HFF-Myc (cell line): ENCODE measurements around the gene SH2D3A.

Experiments used
- DNase-seq: peaks from one replicate; pipeline ENCODE4 v3.0.0-alpha.2; 2011; ENCODE audit warnings: low read depth; ENCODE audit errors: extremely low read depth
- H3K4me3 ChIP-seq: replicated peaks from 2 replicates; pipeline ENCODE4 v1.5.1; 2011; ENCODE audit warnings: low read depth, mild to moderate bottlenecking, control low read depth, low read length
- TF ChIP-seq, protein P1 (sequence below): IDR thresholded peaks from 2 replicates; pipeline ENCODE4 v1.5.1; 2012; ENCODE audit warnings: mild to moderate bottlenecking, low read depth, low read length, control low read depth; ENCODE audit errors: missing control alignments

SH2D3A gene

DNA sequence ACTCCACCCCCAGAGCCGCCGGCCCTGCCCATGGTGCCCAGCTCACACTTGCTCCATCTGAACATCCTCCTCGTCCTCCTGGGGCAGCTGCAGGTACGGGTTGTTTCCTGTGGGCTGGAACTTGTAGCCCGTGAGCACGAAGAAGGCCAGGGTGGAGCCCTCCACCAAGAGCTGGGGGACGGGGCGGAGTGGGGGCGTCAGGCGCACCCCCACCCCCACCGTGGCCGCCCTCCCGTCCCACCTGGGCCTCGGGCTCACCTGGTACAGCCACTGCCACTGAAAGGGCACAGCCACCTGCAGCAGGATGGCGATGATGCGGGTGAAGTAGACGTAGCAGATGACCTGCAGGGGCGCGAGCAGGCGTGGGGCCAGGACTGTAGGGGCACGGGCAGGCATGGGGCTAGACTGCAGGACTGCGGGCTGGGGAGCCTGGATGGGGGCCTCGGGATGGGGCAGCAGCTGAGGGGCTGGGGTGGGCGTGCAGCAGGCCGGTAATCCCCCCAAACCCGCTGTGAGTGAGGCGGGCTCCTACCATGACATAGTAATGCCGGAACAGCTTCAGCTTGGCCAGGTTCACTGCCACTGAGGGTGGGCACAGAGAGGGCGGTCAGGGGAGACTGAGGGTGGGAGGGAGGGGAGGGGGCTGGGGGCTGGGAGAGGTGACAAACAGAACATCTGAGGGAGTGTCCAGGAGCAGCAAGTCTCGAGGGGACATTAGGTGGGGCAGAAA lies 36.1 kb downstream of the SH2D3A start:
- TF ChIP-seq, protein P1, sequence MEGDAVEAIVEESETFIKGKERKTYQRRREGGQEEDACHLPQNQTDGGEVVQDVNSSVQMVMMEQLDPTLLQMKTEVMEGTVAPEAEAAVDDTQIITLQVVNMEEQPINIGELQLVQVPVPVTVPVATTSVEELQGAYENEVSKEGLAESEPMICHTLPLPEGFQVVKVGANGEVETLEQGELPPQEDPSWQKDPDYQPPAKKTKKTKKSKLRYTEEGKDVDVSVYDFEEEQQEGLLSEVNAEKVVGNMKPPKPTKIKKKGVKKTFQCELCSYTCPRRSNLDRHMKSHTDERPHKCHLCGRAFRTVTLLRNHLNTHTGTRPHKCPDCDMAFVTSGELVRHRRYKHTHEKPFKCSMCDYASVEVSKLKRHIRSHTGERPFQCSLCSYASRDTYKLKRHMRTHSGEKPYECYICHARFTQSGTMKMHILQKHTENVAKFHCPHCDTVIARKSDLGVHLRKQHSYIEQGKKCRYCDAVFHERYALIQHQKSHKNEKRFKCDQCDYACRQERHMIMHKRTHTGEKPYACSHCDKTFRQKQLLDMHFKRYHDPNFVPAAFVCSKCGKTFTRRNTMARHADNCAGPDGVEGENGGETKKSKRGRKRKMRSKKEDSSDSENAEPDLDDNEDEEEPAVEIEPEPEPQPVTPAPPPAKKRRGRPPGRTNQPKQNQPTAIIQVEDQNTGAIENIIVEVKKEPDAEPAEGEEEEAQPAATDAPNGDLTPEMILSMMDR, result no peak
- H3K4me3 ChIP-seq, result no peak overlapping the region
- no peak for DNase-seq

DNA sequence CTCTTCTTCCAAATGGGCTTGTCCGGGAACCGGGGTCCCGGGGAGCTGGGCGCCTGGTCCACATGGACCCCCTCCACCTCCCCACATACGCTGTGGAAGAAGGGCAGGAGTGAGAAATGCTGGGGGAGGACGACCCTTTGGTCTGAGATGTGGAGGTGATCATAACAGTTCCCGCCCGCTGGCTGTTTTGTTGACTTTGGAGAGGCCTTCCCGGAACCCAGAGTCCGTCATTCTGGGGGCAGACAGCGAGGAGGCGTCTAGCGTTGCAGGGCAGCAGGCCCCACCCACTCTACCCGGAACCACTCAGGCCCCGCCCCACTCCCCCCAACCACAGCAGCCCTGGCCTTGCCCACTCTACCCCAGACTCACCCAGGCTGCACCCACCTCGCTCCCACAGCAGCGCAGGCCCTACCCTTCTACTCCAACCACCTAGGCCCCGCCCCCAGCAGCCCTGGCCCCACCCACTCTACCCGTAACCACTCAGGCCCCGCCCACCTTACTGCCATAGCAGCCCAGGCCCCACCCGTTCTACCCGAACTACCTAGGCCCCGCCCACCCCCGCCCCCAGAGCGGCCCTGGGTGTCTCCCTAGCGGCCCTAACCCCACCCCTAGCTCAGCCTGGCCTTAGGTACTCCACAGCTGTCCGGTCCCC lies 37.0 kb downstream of the SH2D3A start:
- DNase-seq, result no peak
- TF ChIP-seq, protein P1, result no peak

DNA sequence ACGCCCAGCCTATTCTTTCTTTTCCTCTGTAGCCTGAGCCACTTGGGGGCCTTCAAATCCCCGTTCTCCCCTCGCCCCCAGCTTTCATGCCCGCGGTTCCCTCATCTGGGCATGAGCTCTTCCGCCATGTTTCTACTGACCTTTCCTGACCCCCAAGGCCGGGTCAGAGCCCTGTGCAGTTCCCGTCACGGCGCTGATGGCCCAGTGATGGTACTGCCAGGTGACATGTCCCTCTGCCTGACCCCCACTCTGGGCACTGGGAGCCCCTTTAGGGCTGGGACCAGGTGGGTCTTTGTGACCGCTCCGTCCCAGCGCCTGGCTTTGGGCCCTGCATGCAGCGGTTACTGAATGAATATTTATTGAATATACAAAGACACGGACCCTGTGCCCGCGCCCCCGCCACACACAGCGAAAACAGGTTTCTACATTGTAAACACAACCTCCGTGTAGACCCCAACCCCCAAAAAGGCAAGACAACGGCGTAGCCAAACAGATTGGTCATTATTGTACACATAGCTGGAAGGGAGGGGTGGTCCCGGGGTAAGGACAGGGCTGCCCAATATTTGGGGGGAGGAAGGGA lies 37.6 kb downstream of the SH2D3A start:
- DNase-seq, result no peak
- no peak overlapping the region for H3K4me3 ChIP-seq
- TF ChIP-seq, protein P1, result no peak

More for the DNA sequence above, 37.0 kb downstream of the SH2D3A start:
- no peak overlapping the region for H3K4me3 ChIP-seq

DNA sequence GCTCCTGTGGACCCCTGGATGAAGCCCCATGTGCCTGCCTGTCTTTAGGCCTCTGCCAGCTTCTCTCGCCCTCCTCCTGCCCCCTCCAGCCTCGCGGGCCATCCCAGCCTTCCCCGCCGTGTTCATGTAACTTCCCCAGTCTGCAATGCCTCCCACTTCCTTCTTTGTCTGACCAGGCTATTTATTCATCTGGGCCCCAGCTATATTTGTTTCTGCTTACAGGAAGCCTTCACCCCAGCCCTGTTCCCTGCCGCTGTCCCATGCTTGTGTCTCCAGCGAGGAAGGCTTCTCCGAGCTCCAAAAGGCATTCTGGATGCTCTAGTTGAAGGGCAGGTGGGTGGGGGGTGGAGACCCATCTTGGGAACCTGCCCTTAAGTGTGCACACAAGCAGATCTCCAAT lies 38.9 kb downstream of the SH2D3A start:
- DNase-seq, result no peak
- TF ChIP-seq, protein P1, result no peak
- H3K4me3 ChIP-seq, result no peak overlapping the region

DNA sequence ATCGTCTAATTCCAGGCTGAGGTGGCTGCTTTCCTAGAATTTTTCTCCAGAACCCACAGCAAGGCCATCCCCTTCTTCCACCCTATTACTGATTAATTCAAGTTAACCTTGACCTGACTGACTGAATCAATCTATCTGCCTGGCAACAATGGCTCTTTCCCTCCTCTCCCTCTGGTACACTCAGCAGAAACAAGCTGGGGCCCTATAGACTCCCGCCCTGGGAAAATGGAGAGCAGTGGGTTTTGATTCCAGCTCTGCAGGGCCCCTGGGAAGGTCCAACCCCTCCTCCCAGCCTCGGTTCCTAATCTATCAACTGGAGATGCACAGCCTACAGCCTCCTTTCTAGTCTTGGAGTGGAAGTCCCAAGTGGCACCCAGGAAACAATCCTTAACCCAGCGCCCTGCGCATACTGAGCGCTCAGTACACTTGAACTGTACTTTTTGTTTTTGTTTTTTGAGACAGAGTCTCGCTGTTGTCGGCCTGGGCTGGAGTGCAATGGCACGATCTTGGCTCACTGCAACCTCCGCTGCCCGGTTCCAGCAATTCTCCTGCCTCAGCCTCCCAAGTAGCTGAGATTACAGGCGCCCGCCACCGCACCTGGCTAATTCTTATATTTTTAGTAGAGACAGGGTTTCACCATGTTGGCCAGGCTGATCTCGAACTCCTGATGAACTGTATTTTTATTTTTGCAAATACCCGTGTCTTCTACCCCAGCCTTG lies 41.6 kb downstream of the SH2D3A start:
- TF ChIP-seq, protein P1, result no peak
- no peak for DNase-seq
- no peak overlapping the region for H3K4me3 ChIP-seq

DNA sequence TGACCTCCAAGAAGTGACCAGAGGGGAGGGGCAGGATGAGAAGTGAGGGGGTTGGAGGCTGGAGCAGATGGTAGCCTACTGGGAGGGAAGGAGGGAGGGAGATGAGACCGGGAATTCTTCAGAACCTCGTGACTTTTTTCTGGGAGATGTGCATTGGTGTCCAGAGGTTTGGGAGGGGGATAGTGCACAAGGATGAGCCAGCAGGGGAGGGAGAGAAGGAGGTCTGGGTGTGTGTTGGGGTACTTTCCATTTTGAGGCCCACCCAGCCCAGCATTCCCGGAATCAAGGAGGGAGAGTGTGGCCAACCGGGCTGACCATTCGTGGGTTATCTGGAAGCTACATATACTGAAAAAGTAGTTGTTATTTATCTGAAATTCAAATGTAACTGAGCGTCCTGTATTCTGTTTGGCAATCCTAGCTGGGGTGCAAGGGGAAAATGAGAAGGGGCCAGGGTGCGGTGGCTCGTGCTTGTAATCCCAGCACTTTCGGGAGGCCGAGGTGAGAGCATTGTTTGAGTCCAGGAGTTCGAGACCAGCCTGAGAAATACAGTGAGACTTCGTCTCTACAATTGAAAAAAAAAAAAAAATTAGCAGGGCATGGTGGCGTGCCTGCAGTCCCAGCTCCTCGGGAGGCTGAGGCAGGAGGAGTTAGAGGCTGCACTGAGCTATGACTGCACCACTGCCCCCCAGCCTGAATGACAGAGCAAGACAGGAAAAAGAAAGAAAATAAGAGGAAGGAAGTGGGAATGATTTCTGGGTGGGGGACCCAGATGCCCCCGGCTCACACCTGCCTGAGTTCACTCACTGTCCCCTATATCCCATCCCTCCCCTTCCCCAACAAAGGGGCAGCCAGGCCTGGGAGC lies 42.4 kb downstream of the SH2D3A start:
- no peak for DNase-seq
- H3K4me3 ChIP-seq, result no peak overlapping the region
- TF ChIP-seq, protein P1, result no peak
